ENCODE results near the gene PHIP.
"Not testable (repeated sequence)": the region's sequence is repeated elsewhere in the genome, so short reads cannot be mapped to it uniquely, and the experiment has no call there.

Gene PHIP

DNA sequence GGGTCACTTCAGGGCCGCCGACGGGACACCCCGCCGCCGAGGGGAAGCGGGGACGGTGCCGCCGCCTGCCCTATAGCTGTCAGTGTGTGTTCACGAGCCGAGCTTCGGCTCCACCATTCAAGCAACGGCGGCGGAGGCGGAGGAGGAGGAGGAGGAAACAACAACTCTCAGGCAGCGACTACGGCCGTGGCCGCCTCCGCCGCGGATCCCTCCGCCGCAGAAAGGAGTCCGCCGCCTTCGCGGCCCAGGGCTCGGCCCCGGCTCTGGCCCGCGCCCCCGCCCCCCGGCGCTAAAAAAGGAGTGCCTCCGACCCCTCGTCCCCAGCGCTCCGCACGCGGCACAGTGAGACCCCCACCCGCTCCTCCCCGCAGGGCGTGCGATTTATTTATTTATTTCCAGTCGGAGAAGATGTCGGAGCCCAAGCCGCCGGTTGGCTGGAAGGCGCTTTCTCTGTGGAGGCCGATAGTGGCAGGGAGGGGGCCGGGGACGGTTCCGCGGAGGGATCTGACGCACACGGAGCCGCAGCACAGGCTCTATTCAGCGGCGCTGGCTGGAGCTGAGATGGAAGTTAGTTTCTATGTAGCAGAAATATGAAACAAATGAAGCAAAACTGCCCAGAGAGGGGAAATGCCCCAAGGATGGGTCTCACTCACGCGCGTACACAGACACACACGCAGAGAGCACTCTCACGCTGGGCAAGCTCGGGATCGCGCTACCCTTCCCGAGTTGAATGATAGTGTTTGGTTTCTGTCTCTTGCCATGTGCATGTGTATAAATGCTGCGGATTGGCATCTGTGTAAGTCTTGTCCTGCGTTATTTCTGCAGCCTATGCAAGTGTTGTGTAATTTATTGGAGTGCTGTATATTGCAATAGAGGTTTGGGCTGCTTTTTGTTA lies at the start of gene PHIP:
Gene PHIP, minus strand, starts transcription at position 180 of the 895 bp plus-strand sequence. CDS start 186 bp downstream, outside the sequence.
- Histone ChIP-seq H3K9ac (ENCODE audit: low read length) (peak within 1 kb of the TSS; percentile 91), H3K4me3 (ENCODE audit: low read length) (peak within 1 kb of the TSS; percentile 94), H3K27me3 (ENCODE audit: control insufficient read depth, insufficient read depth, low read length) (no peaks in the 10 kb centered on the region), H3K27ac (ENCODE audit: low read length) (peak within 1 kb of the TSS; percentile 95), H3K9me3 (ENCODE audit: control insufficient read depth, low read depth, low read length) (no peaks in the 10 kb centered on the region), H3K4me1 (ENCODE audit: control insufficient read depth, low read depth, low read length) (peaks cover 40% of the 10 kb centered on the region), H3K36me3 (ENCODE audit: control insufficient read depth, low read depth, low read length) (peaks cover 3% of the 10 kb centered on the region)

GRCh38 chr6:79127660-79128059 lies 49.6 kb upstream of the PHIP start:
- no peak overlapping the region for H3K4me3 ChIP-seq (ENCODE audit: low read length)
- no peak overlapping the region for H3K27ac ChIP-seq (ENCODE audit: low read length)
- no peaks in the 10 kb centered on the region for H3K9me3 ChIP-seq (ENCODE audit: control insufficient read depth, low read depth, low read length)
- H3K36me3 ChIP-seq (ENCODE audit: control insufficient read depth, low read depth, low read length) = no peaks in the 10 kb centered on the region
- no peaks in the 10 kb centered on the region for H3K27me3 ChIP-seq (ENCODE audit: control insufficient read depth, insufficient read depth, low read length)
- no peaks in the 10 kb centered on the region for H3K4me1 ChIP-seq (ENCODE audit: control insufficient read depth, low read depth, low read length)
- H3K9ac ChIP-seq (ENCODE audit: low read length) = no peak overlapping the region

- Histone ChIP-seq H3K27ac (ENCODE audit: low read length) (no peak overlapping the region), H3K9me3 (ENCODE audit: control insufficient read depth, low read depth, low read length) (no peaks in the 10 kb centered on the region), H3K36me3 (ENCODE audit: control insufficient read depth, low read depth, low read length) (no peaks in the 10 kb centered on the region), H3K27me3 (ENCODE audit: control insufficient read depth, insufficient read depth, low read length) (no peaks in the 10 kb centered on the region), H3K4me1 (ENCODE audit: control insufficient read depth, low read depth, low read length) (no peaks in the 10 kb centered on the region), H3K9ac (ENCODE audit: low read length) (no peak overlapping the region), H3K4me3 (ENCODE audit: low read length) (no peak overlapping the region)
These were observed 41.2 kb upstream of the PHIP start for GRCh38 chr6:79119217-79119616.

DNA sequence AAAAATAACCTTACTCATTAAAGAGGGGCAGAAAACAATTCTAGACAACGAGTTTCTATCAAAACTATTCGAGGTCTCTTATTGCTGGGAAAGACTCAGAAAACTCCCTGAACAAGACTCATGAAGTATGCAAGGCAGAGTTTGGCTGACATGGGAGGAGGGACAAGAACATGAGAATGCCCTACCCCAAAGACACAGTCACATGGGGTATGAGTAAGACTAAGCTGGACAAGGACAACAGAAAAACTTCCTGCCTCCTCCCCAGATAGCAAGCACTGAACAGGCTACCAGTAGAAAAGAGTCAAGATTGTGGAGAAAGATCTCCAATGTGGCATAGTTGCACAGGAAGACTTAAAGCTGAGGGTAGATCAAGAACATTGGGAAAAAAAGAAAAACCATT lies 39.7 kb upstream of the PHIP start:
- Histone ChIP-seq H3K4me1 (ENCODE audit: control insufficient read depth, low read depth, low read length) (no peaks in the 10 kb centered on the region), H3K4me3 (ENCODE audit: low read length) (no peak overlapping the region), H3K27ac (ENCODE audit: low read length) (no peak overlapping the region), H3K9me3 (ENCODE audit: control insufficient read depth, low read depth, low read length) (no peaks in the 10 kb centered on the region), H3K27me3 (ENCODE audit: control insufficient read depth, insufficient read depth, low read length) (no peaks in the 10 kb centered on the region), H3K9ac (ENCODE audit: low read length) (no peak overlapping the region), H3K36me3 (ENCODE audit: control insufficient read depth, low read depth, low read length) (no peaks in the 10 kb centered on the region)

DNA sequence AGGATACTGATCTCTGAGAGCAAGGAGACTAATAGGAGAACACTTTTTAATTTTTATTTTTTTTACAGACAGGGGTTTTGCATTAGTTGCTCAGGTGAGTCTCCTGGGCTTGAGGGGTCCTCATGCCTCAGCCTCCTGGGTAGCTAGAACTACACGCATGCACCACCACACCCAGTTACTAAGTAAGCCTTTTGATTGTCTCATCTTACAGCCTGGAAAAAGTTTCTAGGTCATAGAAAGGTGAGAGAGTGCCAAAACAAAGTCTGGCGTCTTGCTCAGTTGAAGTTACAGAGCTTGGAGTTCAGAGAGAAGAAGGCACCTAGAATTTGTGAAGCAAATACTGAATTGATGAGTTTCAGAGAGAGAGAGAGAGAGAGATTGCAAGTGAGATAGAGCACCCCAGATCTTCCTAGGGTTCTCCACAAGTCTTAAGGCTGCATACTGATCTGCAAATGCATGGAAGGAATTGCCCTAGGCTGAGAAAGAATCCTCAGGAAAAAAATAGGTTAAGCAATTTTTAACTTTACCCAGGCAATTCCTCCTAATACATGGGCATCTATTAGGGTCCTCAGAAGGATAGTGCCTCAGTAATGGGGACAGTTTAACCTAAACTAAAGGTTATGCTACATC lies 37.6 kb upstream of the PHIP start:
- Histone ChIP-seq H3K4me3 (ENCODE audit: low read length) (no peak overlapping the region), H3K9me3 (ENCODE audit: control insufficient read depth, low read depth, low read length) (no peaks in the 10 kb centered on the region), H3K9ac (ENCODE audit: low read length) (no peak overlapping the region), H3K27me3 (ENCODE audit: control insufficient read depth, insufficient read depth, low read length) (no peaks in the 10 kb centered on the region), H3K4me1 (ENCODE audit: control insufficient read depth, low read depth, low read length) (no peaks in the 10 kb centered on the region), H3K36me3 (ENCODE audit: control insufficient read depth, low read depth, low read length) (no peaks in the 10 kb centered on the region), H3K27ac (ENCODE audit: low read length) (no peak overlapping the region)

DNA sequence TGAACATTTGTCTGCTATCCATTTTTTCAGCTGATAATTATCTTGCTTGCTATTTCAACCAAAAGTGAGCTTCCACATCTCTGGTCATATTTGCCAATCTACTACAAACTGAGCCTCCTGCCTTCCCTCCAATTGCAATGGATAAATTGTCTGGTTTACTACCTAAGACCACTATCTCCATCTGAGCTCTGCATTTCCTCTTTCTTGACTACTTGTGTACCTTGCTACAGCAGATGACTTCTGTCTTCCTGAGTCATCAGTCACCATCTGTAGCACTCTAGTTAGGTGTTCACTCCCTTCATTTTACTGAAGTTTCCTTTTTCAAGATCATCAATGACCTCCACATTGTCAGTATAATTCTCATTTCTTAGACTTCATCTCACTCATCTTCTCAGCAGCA lies 33.5 kb upstream of the PHIP start:
- Histone ChIP-seq H3K9me3 (ENCODE audit: control insufficient read depth, low read depth, low read length) (no peaks in the 10 kb centered on the region), H3K4me3 (ENCODE audit: low read length) (no peak overlapping the region), H3K4me1 (ENCODE audit: control insufficient read depth, low read depth, low read length) (no peaks in the 10 kb centered on the region), H3K9ac (ENCODE audit: low read length) (no peak overlapping the region), H3K36me3 (ENCODE audit: control insufficient read depth, low read depth, low read length) (no peaks in the 10 kb centered on the region), H3K27ac (ENCODE audit: low read length) (no peak overlapping the region), H3K27me3 (ENCODE audit: control insufficient read depth, insufficient read depth, low read length) (no peaks in the 10 kb centered on the region)

DNA sequence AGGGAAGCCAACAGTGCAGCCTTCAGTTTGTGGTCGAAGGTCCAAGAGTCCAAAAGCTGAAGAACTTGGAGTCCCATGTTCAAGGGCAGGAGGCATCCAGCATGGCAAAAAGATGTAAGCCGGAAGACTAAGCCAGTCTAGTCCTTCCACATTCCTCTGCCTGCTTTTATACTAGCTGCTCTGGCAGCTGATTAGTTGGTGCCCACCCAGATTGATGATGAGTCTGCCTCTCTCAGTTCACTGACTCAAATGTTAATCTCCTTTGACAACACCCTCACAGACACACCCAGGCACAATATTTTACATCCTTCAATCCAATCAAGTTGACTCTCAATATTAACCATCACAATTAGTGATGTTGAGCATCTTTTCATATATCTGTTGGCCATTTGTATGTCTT lies 23.1 kb upstream of the PHIP start:
- Histone ChIP-seq H3K9me3 (ENCODE audit: control insufficient read depth, low read depth, low read length) (no peaks in the 10 kb centered on the region), H3K27ac (ENCODE audit: low read length) (no peak overlapping the region), H3K27me3 (ENCODE audit: control insufficient read depth, insufficient read depth, low read length) (no peaks in the 10 kb centered on the region), H3K9ac (ENCODE audit: low read length) (no peak overlapping the region), H3K36me3 (ENCODE audit: control insufficient read depth, low read depth, low read length) (no peaks in the 10 kb centered on the region), H3K4me3 (ENCODE audit: low read length) (no peak overlapping the region), H3K4me1 (ENCODE audit: control insufficient read depth, low read depth, low read length) (no peaks in the 10 kb centered on the region)

DNA sequence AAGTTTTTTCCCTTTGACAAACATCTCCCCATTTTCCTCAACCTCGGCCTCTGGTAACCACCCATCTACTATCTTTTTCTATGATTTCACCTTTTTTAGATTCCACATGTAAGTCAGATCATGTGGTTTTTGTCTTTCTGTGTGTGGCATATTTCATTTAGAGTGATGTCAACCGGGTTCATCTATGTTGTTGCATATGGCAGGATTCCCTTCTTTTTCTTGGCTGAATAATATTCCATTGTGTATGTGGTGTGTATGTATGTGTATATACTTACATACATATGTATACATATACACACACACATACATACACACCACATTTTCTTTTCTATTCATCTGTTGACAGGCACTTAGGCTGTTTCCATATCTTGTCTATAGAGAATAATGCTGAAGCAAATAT lies 22.2 kb upstream of the PHIP start:
- Histone ChIP-seq H3K4me1 (ENCODE audit: control insufficient read depth, low read depth, low read length) (no peaks in the 10 kb centered on the region), H3K27ac (ENCODE audit: low read length) (no peak overlapping the region), H3K36me3 (ENCODE audit: control insufficient read depth, low read depth, low read length) (no peaks in the 10 kb centered on the region), H3K9me3 (ENCODE audit: control insufficient read depth, low read depth, low read length) (no peaks in the 10 kb centered on the region), H3K4me3 (ENCODE audit: low read length) (no peak overlapping the region), H3K27me3 (ENCODE audit: control insufficient read depth, insufficient read depth, low read length) (no peaks in the 10 kb centered on the region), H3K9ac (ENCODE audit: low read length) (no peak overlapping the region)

DNA sequence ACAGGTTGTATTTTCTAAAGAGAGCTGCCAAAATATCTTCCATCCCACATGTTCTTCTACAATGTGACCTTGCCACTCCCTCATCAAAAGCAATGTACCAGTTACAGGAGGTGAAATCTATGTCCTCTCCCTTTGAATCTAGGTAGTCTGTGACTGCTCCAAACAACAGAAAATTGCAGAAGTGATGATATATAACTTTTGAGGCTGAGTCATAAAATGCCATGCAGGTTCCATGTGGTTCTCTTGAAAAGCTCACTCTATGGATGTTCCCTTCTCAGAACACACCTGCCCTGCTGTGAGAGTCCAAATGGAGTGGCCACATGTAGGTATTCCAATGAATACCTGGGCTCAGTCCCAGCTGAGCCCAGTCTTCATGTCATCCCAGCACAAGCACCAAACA lies 16.9 kb upstream of the PHIP start:
- no peaks in the 10 kb centered on the region for H3K27me3 ChIP-seq (ENCODE audit: control insufficient read depth, insufficient read depth, low read length)
- H3K4me1 ChIP-seq (ENCODE audit: control insufficient read depth, low read depth, low read length) = no peaks in the 10 kb centered on the region
- H3K9me3 ChIP-seq (ENCODE audit: control insufficient read depth, low read depth, low read length) = no peaks in the 10 kb centered on the region
- no peak overlapping the region for H3K4me3 ChIP-seq (ENCODE audit: low read length)
- no peak overlapping the region for H3K9ac ChIP-seq (ENCODE audit: low read length)
- no peak overlapping the region for H3K27ac ChIP-seq (ENCODE audit: low read length)
- H3K36me3 ChIP-seq (ENCODE audit: control insufficient read depth, low read depth, low read length) = no peaks in the 10 kb centered on the region

GRCh38 chr6:79091801-79092200 lies 13.7 kb upstream of the PHIP start:
- H3K27me3 ChIP-seq (ENCODE audit: control insufficient read depth, insufficient read depth, low read length); H3K9me3 ChIP-seq (ENCODE audit: control insufficient read depth, low read depth, low read length); H3K9ac ChIP-seq (ENCODE audit: low read length); H3K27ac ChIP-seq (ENCODE audit: low read length); H3K36me3 ChIP-seq (ENCODE audit: control insufficient read depth, low read depth, low read length); H3K4me1 ChIP-seq (ENCODE audit: control insufficient read depth, low read depth, low read length); H3K4me3 ChIP-seq (ENCODE audit: low read length): not testable (repeated sequence)

- Histone ChIP-seq H3K4me3 (ENCODE audit: low read length) (no peak overlapping the region), H3K9ac (ENCODE audit: low read length) (no peak overlapping the region), H3K9me3 (ENCODE audit: control insufficient read depth, low read depth, low read length) (no peaks in the 10 kb centered on the region), H3K27me3 (ENCODE audit: control insufficient read depth, insufficient read depth, low read length) (no peaks in the 10 kb centered on the region), H3K36me3 (ENCODE audit: control insufficient read depth, low read depth, low read length) (no peaks in the 10 kb centered on the region), H3K4me1 (ENCODE audit: control insufficient read depth, low read depth, low read length) (no peaks in the 10 kb centered on the region), H3K27ac (ENCODE audit: low read length) (no peak overlapping the region)
These were observed 11.7 kb upstream of the PHIP start for GRCh38 chr6:79089552-79090404.
